CD4-positive, alpha-beta T cell (primary cell): ENCODE results near the gene DAPK1. TPM values are rescaled to one million over a fixed set of nuclear protein-coding genes. Genes with fewer than 3 reads are reported as not detected.

Experiments
- ATAC-seq: fragments of 200-7000 bp; cut with Tn5 transposase; one replicate; pipeline ENCODE4 v1.10.0; 2022; ENCODE audit warnings: mild to moderate bottlenecking; ENCODE audit not compliant: poor library complexity
- CTCF ChIA-PET: fragments of 350-600 bp; sonication (Branson Sonifier 250); formaldehyde crosslinking; loops from one replicate; lab custom pipeline; 2021; ENCODE audit warnings: antibody characterized with exemption, inconsistent platforms; lab: Charles Lee
- POLR2A ChIA-PET: fragments of 350-600 bp; sonication (Branson Sonifier 250); formaldehyde crosslinking; loops from one replicate; lab custom pipeline; 2021; ENCODE audit warnings: antibody characterized with exemption, inconsistent platforms; lab: Charles Lee
- DNase-seq, 14 experiments: peaks; one replicate each; pipeline ENCODE4 v3.0.0-alpha.2; 2013 to 2020; ENCODE audit warnings: mixed read lengths in 2 of 14
- H3K27ac ChIP-seq, 2 donors: one replicate each; pipeline versions ENCODE4 v1.5.1 to v1.7.0; 2013; ENCODE audit warnings: low read length in 2 of 2, low read depth in 1 of 2, mild to moderate bottlenecking in 1 of 2
- H3K27me3 ChIP-seq, 2 experiments: 1 replicate in 1 of 2; 2 replicates in 1 of 2; pipeline versions ENCODE4 v1.6.1 to v1.7.0; 2013; ENCODE audit warnings: low read length in 2 of 2, control low read depth in 1 of 2, mild to moderate bottlenecking in 1 of 2, moderate library complexity in 1 of 2; ENCODE audit not compliant: insufficient read depth in 2 of 2, control insufficient read depth in 1 of 2
- H3K36me3 ChIP-seq: one replicate; pipeline ENCODE4 v1.6.1; 2013; ENCODE audit warnings: low read length, control low read depth; ENCODE audit not compliant: insufficient read depth
- H3K4me1 ChIP-seq: one replicate; pipeline ENCODE4 v1.6.1; 2013; ENCODE audit warnings: low read length, control low read depth; ENCODE audit not compliant: insufficient read depth
- H3K4me3 ChIP-seq: one replicate; pipeline ENCODE4 v1.5.1; 2013; ENCODE audit warnings: mild to moderate bottlenecking, low read length, moderate library complexity
- H3K9me3 ChIP-seq, 2 experiments: 1 replicate in 1 of 2; 2 replicates in 1 of 2; pipeline versions ENCODE4 v1.6.1 to v1.7.0; 2013; ENCODE audit warnings: low read length in 2 of 2, mild to moderate bottlenecking in 2 of 2, control low read depth in 1 of 2, moderate library complexity in 1 of 2; ENCODE audit not compliant: control insufficient read depth in 1 of 2, insufficient read depth in 1 of 2
- H3K27ac Mint-ChIP-seq: one replicate; pipeline ENCODE4 v1.8.0; 2020; ENCODE audit warnings: mixed read lengths
- H3K27me3 Mint-ChIP-seq: one replicate; pipeline ENCODE4 v1.8.0; 2021; ENCODE audit warnings: mixed read lengths
- H3K36me3 Mint-ChIP-seq: one replicate; pipeline ENCODE4 v1.8.0; 2021; ENCODE audit warnings: low read depth, mixed read lengths
- H3K4me1 Mint-ChIP-seq: one replicate; pipeline ENCODE4 v1.8.0; 2021; ENCODE audit warnings: low read depth, mixed read lengths
- H3K4me3 Mint-ChIP-seq: one replicate; pipeline ENCODE4 v1.8.0; 2020; ENCODE audit warnings: mild to moderate bottlenecking, mixed read lengths
- H3K9me3 Mint-ChIP-seq: one replicate; pipeline ENCODE4 v1.8.0; 2020; ENCODE audit warnings: mixed read lengths
- intact Hi-C, 2 experiments: fragments of 100-400 bp; cut with DNase I in 1 of 2; cut with micrococcal nuclease in 1 of 2; formaldehyde crosslinking; loops; one replicate each; pipeline versions ENCODE4 v1.15.1 to v1.9.0; 2023 to 2025; cut with DNase I, micrococcal nuclease
- polyA plus RNA-seq, 2 donors: library from polyadenylated mRNA; unstranded; fragments of 120-200 nt; gene quantifications; one replicate each; pipeline ENCODE4 v1.2.1, GENCODE V29; 2013
- total RNA-seq, 174 experiments: library from RNA in 2 of 174; stranded (reverse) in 2 of 174; gene quantifications; one replicate each; pipeline ENCODE4 v1.2.3 and lab custom pipeline; 2021 to 2026
- TF ChIP-seq, protein P1 (sequence below): fragments of 200-600 bp; IDR thresholded peaks from one replicate; pipeline ENCODE4 v1.8.0; 2022; ENCODE audit warnings: antibody characterized with exemption, mild to moderate bottlenecking

DAPK1 gene
- total RNA-seq: 1 to 10 TPM; 2.7 TPM
- polyA plus RNA-seq (2013, experiment 1 of 2): 3.8 TPM
- polyA plus RNA-seq (2013, experiment 2 of 2): 4.1 TPM
- total RNA-seq (lab: John Stamatoyannopoulos, UW): 0.82 to 30.4 (median 4.8) reads per million in 172 experiments

DNA sequence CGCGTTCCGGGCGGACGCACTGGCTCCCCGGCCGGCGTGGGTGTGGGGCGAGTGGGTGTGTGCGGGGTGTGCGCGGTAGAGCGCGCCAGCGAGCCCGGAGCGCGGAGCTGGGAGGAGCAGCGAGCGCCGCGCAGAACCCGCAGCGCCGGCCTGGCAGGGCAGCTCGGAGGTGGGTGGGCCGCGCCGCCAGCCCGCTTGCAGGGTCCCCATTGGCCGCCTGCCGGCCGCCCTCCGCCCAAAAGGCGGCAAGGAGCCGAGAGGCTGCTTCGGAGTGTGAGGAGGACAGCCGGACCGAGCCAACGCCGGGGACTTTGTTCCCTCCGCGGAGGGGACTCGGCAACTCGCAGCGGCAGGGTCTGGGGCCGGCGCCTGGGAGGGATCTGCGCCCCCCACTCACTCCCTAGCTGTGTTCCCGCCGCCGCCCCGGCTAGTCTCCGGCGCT, at the start of gene DAPK1:
DAPK1 (plus strand) TSS at position 264 of the 442 bp plus-strand sequence. CDS start 1,211 bp downstream, outside the sequence.
- intact Hi-C loops: no loop called here
- Mint-ChIP-seq H3K4me3 (peak within 1 kb of the TSS; percentile 69), H3K27ac (no peak within 1 kb of the TSS), H3K4me1 (peaks cover 6% of the 10 kb centered on the region), H3K36me3 (no peaks in the 10 kb centered on the region), H3K9me3 (no peaks in the 10 kb centered on the region), H3K27me3 (peaks cover 74% of the 10 kb centered on the region)
- Histone ChIP-seq H3K4me3 (peak within 1 kb of the TSS; percentile 31), H3K27ac (no peak within 1 kb of the TSS), H3K9me3 (no peaks in the 10 kb centered on the region), H3K27me3 (peaks cover 20 to 22% of the 10 kb centered on the region in 2 experiments), H3K4me1 (peaks cover 3% of the 10 kb centered on the region), H3K36me3 (no peaks in the 10 kb centered on the region)
- TF ChIP-seq, protein P1, sequence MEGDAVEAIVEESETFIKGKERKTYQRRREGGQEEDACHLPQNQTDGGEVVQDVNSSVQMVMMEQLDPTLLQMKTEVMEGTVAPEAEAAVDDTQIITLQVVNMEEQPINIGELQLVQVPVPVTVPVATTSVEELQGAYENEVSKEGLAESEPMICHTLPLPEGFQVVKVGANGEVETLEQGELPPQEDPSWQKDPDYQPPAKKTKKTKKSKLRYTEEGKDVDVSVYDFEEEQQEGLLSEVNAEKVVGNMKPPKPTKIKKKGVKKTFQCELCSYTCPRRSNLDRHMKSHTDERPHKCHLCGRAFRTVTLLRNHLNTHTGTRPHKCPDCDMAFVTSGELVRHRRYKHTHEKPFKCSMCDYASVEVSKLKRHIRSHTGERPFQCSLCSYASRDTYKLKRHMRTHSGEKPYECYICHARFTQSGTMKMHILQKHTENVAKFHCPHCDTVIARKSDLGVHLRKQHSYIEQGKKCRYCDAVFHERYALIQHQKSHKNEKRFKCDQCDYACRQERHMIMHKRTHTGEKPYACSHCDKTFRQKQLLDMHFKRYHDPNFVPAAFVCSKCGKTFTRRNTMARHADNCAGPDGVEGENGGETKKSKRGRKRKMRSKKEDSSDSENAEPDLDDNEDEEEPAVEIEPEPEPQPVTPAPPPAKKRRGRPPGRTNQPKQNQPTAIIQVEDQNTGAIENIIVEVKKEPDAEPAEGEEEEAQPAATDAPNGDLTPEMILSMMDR: no peak
- ChIA-PET CTCF (no interaction called here), POLR2A (interaction anchor here (1.0 kb wide), 1 partner anchor 83 kb away, joined by 3 read pairs; no protein-coding TSS in a partner anchor)
- DNase-seq (peak in 4 of 14 experiments; percentile 2 to 55 (median 28)), ATAC-seq (no peak)

DNA sequence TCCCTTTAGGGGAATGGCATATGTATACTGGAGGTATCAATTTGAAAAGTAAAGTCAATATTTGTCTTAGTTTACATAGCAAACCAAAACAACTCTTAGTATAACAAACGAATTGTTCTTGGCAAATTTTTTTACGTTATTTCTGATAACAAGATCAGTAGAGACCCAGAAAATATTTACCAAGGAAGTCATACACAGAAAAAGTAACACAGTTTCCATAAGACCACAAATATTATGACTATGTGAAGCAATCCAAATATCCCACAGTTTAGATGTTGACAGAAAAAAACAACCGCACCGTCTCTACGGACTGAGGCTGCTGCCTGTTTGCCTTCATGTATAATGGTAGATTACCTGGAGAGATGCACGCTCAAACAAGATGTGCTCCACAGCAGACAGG, 46.5 kb upstream of the DAPK1 start:
- Histone ChIP-seq H3K4me1 (no peaks in the 10 kb centered on the region), H3K27ac (no peak overlapping the region), H3K4me3 (no peak overlapping the region), H3K27me3 (no peaks in the 10 kb centered on the region), H3K36me3 (no peaks in the 10 kb centered on the region), H3K9me3 (peaks cover 0 to 10% of the 10 kb centered on the region in 2 experiments)
- no peak overlapping the region for H3K27ac Mint-ChIP-seq
- H3K4me3 Mint-ChIP-seq: no peak overlapping the region
- intact Hi-C loops: no loop called here
- ATAC-seq (no peak), DNase-seq (no peak)
- no peaks in the 10 kb centered on the region for H3K36me3 Mint-ChIP-seq
- H3K27me3 Mint-ChIP-seq: peaks cover 4% of the 10 kb centered on the region
- CTCF ChIA-PET: no interaction called here
- peaks cover 13% of the 10 kb centered on the region for H3K9me3 Mint-ChIP-seq
- POLR2A ChIA-PET: no interaction called here
- H3K4me1 Mint-ChIP-seq: peaks cover 7% of the 10 kb centered on the region
- TF ChIP-seq, protein P1: no peak

GRCh38 chr9:87455407-87455806, 42.3 kb upstream of the DAPK1 start:
- Mint-ChIP-seq H3K27me3 (peaks cover 4% of the 10 kb centered on the region), H3K36me3 (no peaks in the 10 kb centered on the region), H3K27ac (no peak overlapping the region), H3K4me1 (no peaks in the 10 kb centered on the region), H3K9me3 (peaks cover 15% of the 10 kb centered on the region), H3K4me3 (no peak overlapping the region)
- no peak for DNase-seq
- no peaks in the 10 kb centered on the region for H3K27me3 ChIP-seq
- no peaks in the 10 kb centered on the region for H3K36me3 ChIP-seq
- no peak overlapping the region for H3K27ac ChIP-seq
- intact Hi-C loops: no loop called here
- peaks cover 0 to 10% of the 10 kb centered on the region in 2 experiments for H3K9me3 ChIP-seq
- ChIA-PET CTCF (no interaction called here), POLR2A (no interaction called here)
- TF ChIP-seq, protein P1: no peak
- H3K4me1 ChIP-seq: no peaks in the 10 kb centered on the region
- no peak overlapping the region for H3K4me3 ChIP-seq
- no peak for ATAC-seq
